Colon (tissue), 2 donors: ENCODE results near the gene CLCN2.

Experiments
- FAIRE-seq: peaks from 2 replicates; lab custom pipeline; 2012; peaks lifted over from hg19 to GRCh38; lab: Jason Lieb, UNC
- donor health status: control.
- donor health status: control.

The CLCN2 gene

DNA sequence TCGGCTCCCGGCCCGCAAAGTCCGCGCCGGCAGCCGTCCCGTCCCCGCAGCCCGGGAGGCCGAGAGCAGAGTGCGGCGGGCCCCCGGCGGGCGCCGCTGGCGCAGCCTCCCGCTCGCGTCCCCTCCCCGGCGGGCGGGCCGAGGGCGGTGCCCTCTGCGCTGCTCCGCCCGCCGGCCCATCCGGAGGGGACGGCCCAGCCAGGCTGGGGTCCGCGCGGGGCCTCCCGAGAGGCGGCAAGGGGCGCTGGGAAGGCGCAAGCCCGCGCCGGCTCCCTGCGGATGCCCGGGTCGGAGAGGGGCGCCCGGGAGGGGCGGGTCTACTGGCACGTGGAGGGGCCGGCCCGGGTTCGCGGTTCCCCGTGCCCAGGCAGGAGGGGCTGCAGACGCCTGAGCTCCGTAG, at the start of gene CLCN2, which contains the start of gene POLR2H:
TSS of gene CLCN2 (minus strand) at position 74 of the 400 bp plus-strand sequence. CDS start 126 bp downstream, outside the sequence.
TSS of gene POLR2H (plus strand) at position 179 of the 400 bp plus-strand sequence. CDS start 1,783 bp downstream, outside the sequence.
- no peak for FAIRE-seq

DNA sequence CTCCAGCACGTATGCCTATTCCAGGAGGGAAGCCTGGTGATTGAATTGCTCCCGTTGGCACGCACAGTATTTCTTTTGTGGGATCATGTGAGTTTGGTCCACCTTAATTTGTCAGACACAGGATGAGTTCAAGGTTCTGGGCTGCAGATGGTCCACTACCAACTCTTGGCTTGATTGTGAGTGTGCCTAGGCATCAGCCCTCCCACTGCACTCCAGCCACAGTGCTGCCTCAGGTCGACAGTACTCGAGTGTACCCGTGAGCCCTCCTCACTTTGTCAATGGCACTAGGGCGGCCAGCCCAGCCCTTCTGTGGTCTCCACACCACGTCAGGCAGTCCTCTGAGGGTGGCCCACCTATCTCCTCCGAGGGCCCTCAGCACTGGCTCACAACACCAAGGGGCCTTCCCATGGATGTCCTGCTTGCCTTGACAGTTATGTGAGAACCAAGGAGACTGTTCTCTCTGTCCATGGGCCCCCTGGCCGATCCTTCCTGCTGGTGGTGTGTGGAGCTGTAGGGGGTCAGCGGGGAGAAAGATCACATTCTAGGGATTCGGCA, 48.6 kb upstream of the CLCN2 start:
- FAIRE-seq = no peak

- no peak for FAIRE-seq
These were observed 48.0 kb upstream of the CLCN2 start for GRCh38 chr3:184409331-184409926.

DNA sequence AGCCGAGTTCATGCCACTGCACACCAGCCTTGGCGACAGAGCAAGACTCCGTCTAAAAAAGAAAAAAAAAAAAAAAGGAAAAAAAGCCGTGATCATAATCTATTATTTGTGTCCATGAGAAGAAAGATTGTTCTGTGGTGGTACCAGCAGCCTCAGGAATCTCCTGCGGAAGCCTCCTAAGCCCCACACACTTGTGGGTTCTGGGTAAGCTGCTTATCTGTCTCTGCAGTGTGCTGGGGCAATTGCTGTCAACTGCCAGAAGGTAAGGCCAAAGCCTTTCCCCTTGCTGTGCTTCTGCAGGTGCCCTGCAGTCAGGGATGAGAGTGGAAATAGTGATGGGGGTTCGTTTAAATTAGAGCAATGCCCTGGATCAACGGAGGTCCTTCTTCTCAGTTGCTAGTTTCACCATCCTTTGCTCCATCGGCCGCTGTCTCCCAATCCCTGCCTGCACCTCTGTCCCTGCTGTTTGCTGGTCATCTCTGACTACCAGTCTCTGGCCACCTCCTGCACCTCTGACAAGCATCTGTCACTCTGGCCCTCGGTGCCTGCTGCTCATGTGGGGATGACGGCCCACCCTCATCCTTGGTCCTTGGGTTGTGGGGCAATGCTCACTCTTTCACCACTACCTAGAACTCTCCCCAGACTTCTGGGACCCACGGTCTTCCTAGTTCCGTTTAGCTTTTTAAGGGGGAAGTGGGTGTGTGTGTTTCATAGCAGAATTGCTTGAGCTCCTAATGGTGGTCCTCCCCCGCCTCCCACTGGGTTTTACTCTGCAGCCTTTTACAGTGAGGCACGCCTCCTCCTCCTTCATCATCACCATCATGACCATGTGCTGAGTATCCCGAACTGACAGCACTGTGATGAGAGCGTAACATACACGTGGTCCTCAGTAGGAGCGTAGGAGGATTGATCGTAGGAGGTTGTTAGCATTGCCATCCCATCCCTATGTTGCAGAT, 43.9 kb upstream of the CLCN2 start:
- no peak for FAIRE-seq

DNA sequence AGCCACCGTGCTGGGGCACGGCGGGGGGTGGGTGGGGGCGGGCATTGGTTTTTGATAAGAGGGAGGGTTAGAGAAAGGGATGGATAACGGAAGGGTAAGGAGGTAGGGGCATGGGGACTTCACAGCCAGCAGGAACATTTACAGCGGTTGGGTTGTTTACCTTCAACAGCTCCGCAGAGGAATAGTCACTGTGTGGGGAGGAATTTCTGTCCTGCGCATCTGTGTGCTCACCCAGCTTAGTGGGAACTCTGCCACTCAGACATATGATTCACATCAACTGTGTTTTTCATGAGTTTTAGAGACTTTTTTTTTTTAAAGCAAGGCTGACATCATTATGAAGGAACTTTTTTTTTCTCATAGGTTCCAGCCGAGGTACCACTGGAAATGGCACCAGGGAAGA, 38.0 kb upstream of the CLCN2 start:
- FAIRE-seq = no peak

DNA sequence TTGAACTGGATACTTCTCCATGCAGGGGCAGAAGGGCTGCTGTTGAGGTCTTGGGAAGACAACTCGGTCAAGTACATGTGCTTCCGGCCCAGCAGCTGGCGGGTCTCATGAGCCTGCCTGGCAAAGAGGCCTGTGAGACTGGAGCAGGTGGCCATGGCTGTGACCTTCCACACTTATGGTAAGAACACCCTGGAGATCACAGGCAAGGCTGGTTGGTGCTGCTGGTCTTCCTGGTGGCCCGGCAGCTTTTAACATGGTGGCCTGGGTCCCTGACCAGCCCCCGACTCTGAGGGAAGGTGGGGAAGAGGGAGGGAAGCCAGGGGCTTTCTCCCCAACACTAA, 33.9 kb upstream of the CLCN2 start:
- FAIRE-seq = no peak

GRCh38 chr3:184391266-184391665, 29.9 kb upstream of the CLCN2 start:
- no peak for FAIRE-seq

DNA sequence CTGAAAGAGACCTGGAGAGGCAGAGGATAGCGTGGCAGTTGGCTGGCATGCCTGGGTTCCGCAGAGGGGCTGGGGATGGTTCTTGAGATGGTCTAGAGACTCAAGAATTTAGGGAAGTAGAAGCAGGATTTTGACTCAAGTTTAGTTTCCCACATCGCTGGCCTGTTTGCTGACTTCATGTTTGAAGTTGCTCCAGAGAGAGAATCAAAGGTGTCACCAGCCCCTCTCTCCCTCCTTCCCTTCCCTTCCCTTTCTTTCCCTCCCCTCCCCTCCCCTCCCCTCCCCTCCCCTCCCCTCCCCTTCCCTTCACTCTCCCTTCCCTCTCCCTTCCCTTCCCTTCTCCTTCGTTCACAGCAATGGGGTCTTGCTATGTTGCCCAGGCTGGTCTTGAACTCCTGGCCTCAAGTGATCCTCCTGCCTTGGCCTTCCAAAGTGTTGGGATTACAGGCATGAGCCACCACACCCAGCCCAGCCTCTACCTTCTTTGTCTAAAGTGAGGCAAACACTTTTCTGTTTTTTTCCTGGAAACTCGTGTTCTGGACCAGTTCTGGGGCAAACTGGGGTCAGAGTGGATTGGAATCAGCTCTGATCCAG, 28.6 kb upstream of the CLCN2 start:
- no peak for FAIRE-seq

DNA sequence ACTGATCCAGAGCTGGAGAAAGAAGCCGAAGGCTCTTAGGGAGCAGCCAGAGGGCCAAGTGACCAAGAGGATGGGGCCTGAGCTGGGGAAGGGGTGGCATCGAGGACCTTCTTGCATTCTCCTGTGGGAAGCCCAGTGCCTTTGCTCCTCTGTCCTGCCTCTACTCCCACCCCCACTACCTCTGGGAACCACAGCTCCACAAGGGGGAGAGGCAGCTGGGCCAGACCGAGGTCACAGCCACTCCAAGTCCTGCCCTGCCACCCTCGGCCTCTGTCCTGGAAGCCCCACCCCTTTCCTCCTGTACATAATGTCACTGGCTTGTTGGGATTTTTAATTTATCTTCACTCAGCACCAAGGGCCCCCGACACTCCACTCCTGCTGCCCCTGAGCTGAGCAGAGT, 28.0 kb upstream of the CLCN2 start:
- no peak for FAIRE-seq

- FAIRE-seq = no peak
These were observed 27.5 kb upstream of the CLCN2 start for GRCh38 chr3:184388936-184389230.

- no peak for FAIRE-seq
These were observed 26.9 kb upstream of the CLCN2 start for GRCh38 chr3:184388164-184388935.

DNA sequence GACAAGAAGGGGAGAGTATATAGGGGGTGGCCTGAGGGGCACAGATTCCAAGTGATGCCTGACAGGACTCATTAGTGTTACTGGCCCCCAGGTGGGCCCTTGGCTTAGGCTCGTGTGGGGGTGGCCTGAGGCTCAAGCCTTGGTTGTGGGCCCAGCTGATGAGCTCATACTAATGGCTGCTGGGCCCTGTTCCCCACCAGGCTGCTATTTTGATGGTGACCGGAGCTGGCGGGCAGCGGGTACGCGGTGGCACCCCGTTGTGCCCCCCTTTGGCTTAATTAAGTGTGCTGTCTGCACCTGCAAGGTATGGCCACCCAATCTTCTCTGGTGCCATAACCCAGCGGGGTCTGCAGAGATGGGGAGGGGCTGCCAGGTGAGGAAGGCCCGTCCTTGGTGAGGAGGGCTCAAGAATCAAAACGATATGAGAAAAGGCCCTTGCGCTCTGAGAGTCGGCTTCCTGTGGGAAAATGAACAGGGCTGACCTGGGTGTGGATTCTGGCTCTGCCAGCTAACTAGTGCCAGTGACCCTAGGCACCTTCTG, 25.8 kb upstream of the CLCN2 start:
- FAIRE-seq = no peak

GRCh38 chr3:184386047-184386806, 24.8 kb upstream of the CLCN2 start:
- FAIRE-seq = no peak

DNA sequence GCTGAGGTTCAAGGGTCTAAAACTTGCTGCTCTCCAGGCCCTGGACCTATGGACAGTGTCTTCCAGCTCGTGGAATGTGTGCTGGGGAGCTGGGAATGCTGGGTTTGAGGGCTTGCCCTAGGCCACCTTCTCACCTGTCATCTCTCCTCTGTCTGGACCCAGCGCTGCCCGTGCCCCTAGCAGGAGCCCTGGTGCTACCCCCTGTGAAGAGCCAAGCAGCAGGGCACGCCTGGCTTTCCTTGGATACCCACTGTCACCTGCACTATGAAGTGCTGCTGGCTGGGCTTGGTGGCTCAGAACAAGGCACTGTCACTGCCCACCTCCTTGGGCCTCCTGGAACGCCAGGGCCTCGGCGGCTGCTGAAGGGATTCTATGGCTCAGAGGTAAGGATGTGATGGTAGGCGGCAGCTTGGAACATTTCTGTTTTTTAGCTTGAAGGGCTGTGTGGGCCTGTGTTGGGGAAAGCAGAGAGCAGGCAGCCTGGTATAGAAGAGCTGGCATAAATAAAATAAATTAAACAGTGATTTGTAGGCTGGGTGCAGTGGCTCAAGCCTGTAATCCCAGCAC, 23.5 kb upstream of the CLCN2 start:
- FAIRE-seq = no peak

- FAIRE-seq = no peak
These were observed 22.9 kb upstream of the CLCN2 start for GRCh38 chr3:184384342-184384741.

DNA sequence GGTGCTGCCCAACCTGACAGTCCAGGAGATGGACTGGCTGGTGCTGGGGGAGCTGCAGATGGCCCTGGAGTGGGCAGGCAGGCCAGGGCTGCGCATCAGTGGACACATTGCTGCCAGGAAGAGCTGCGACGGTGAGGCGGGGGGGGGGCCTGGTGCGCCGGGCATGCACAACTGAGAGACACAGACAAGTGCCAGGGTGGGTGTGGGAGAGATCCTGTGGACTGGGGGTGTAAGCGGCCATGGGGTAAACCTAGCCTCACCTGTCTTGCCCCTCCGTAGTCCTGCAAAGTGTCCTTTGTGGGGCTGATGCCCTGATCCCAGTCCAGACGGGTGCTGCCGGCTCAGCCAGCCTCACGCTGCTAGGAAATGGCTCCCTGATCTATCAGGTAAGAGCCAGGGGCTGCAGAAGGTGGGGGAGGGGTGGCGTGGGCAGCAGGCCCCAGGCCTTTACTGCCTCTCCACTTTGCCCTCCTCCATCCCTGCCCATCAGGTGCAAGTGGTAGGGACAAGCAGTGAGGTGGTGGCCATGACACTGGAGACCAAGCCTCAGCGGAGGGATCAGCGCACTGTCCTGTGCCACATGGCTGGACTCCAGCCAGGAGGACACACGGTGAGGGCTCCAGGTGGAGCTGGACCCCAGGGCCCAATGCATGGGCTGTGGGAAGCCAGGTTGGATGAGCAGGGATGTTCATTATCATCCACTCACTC, 21.8 kb upstream of the CLCN2 start:
- no peak for FAIRE-seq

DNA sequence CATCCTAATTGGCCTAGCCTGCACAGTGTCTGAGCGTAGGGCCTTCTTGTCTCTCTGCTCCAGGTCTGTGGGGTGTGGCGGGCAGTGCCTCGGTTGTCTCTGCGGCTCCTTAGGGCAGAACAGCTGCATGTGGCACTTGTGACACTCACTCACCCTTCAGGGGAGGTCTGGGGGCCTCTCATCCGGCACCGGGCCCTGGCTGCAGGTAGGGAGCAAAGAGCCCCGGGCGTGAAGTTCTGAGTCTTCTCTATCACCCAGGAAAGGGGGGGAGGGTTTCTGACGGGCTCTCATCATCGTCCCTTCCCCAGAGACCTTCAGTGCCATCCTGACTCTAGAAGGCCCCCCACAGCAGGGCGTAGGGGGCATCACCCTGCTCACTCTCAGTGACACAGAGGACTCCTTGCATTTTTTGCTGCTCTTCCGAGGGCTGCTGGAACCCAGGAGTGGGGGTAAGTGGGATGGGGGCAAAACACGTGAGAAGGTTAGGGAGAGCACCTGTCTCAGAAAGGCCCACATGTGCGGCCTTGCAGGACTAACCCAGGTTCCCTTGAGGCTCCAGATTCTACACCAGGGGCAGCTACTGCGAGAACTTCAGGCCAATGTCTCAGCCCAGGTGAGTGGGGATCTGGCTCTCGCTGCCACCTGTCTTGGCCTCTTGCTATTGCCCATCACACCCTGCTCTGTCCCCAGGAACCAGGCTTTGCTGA, 21.1 kb upstream of the CLCN2 start:
- FAIRE-seq = no peak

DNA sequence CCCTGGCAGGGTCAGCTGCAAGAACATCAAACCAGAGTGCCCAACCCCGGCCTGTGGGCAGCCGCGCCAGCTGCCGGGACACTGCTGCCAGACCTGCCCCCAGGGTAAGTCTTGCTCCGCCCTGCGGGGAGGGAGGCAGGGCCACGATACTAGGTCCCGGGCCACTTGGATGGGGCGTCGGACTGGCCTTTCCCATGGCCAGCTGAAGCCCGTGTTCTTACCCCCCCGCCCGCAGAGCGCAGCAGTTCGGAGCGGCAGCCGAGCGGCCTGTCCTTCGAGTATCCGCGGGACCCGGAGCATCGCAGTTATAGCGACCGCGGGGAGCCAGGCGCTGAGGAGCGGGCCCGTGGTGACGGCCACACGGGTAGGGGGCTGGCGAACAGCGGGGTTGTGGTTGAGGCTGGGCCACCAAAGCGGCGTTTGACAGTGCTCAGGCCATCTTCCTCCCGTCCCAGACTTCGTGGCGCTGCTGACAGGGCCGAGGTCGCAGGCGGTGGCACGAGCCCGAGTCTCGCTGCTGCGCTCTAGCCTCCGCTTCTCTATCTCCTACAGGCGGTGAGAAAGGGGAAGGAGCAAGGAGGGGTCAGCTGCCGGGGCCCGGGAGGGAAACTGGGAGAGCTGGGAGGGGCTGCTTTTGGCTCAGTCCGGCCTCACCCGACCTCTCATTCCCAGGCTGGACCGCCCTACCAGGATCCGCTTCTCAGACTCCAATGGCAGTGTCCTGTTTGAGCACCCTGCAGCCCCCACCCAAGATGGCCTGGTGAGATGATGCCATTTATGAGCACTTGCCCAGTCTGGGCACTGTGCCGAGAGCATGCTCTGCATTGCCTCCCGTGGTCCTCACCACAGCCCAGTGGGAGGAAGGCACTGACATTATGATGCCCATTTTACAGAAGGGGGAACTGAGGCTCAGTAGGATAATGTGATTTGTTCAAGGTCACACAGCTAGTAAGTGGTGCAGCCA, 20.1 kb upstream of the CLCN2 start:
- no peak for FAIRE-seq
